Measurements from ENCODE around the gene LRBA.

The LRBA gene

DNA sequence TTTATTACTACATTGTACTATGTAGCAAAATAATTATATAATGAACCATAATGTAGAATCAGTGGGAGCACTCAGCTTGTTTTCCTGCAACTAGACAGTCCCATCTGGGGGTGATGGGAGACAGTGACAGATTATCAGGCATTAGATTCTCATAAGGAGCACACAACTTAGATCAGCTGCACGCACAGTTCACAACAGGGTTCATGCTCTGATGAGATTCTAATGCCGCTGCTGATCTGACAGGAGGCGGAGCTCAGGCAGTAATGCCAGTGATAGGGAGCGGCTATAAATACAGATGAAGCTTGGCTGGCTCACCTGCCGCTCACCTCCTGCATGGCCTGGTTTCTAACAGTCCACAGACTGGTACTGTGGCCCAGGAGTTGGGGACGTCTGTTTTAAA lies 233.9 kb downstream of the LRBA start:
- TF ChIP-seq, protein P1, sequence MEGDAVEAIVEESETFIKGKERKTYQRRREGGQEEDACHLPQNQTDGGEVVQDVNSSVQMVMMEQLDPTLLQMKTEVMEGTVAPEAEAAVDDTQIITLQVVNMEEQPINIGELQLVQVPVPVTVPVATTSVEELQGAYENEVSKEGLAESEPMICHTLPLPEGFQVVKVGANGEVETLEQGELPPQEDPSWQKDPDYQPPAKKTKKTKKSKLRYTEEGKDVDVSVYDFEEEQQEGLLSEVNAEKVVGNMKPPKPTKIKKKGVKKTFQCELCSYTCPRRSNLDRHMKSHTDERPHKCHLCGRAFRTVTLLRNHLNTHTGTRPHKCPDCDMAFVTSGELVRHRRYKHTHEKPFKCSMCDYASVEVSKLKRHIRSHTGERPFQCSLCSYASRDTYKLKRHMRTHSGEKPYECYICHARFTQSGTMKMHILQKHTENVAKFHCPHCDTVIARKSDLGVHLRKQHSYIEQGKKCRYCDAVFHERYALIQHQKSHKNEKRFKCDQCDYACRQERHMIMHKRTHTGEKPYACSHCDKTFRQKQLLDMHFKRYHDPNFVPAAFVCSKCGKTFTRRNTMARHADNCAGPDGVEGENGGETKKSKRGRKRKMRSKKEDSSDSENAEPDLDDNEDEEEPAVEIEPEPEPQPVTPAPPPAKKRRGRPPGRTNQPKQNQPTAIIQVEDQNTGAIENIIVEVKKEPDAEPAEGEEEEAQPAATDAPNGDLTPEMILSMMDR (IDR thresholded peaks at IDR 0.05; ENCODE audit: extremely low read depth, insufficient read depth, missing control alignments): no peak
- no peak for DNase-seq (ENCODE audit: low spot score)
- in situ Hi-C loops (cut with MboI; ENCODE audit: low pct_unique_long_range_greater_than_20kb, low sequenced_read_pairs, unreplicated experiment): no loop called here

DNA sequence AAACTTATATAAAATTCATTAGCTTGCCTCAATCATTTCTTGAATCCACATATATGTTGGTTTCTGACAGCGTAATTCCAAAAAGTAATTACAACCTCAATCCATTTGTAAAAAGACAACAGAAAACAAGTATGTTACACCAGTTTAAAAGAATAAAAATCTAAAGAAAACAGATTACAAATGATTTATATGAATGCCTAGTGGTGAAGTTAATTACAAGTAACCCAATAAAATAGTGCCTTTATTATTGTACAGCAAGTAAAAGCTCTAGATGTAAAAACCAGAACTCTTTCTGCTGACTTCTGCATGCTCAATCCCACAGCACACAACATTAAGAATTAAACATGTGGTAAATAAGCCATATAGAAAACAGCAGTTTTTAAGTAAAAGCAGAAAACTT lies 235.4 kb downstream of the LRBA start:
- TF ChIP-seq, protein P1 (IDR thresholded peaks at IDR 0.05; ENCODE audit: extremely low read depth, insufficient read depth, missing control alignments): no peak
- no peak for DNase-seq (ENCODE audit: low spot score)
- in situ Hi-C loops (cut with MboI; ENCODE audit: low pct_unique_long_range_greater_than_20kb, low sequenced_read_pairs, unreplicated experiment): no loop called here

DNA sequence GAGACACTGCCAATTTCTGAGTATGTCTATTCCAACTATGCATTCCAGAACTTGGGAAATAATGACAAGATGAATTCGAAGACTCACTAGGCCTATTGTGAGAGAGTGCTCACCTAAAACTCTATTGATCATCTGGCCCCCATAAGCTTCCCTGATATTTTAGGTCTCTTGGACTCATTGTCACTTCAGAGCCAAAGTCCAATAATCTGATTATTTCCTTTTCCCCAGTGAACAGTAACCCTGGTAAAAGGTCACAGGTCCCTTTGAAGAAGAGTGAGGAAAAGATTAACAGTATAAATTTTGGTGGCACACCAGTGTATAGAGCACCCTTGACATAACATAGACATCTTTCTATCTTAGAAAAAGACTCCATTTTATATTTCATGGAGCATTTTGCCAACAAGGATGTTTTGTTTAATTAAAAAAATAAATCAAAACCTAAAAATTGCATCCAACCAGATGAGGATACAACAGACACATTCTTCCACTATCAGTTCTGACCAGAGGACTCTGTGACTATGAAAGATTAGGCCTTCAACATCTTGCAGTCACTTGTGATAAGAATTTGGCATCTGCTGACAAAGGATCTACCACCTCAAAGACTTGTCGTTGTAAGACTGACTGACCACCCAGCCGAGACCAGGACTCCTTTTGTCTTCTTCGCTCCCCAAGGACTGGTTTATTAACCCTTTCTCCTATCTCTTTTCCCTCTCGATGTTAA lies 241.2 kb downstream of the LRBA start:
- TF ChIP-seq, protein P1 (IDR thresholded peaks at IDR 0.05; ENCODE audit: extremely low read depth, insufficient read depth, missing control alignments): no peak
- in situ Hi-C loops (cut with MboI; ENCODE audit: low pct_unique_long_range_greater_than_20kb, low sequenced_read_pairs, unreplicated experiment): no loop called here
- DNase-seq (ENCODE audit: low spot score): no peak

DNA sequence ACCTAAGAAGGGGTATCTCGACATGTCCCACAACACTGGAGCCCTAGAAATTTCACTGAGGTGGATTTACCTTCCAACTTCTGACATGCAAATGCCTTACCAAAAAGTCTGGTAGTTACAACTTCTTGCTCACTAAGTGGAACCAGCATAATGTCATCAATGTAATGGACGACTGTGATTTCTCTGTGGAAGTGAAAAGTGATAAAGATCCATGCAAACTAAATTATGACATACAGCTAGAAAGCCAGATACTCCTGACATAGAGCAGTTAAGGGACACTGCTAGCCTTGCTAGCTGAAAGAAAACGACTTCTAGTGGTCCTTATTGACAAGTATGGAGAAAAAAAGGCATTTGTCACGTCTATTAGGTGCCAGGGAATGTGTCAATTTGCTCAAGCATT lies 242.1 kb downstream of the LRBA start:
- TF ChIP-seq, protein P1 (IDR thresholded peaks at IDR 0.05; ENCODE audit: extremely low read depth, insufficient read depth, missing control alignments): no peak
- DNase-seq (ENCODE audit: low spot score): no peak
- in situ Hi-C loops (cut with MboI; ENCODE audit: low pct_unique_long_range_greater_than_20kb, low sequenced_read_pairs, unreplicated experiment): no loop called here

DNA sequence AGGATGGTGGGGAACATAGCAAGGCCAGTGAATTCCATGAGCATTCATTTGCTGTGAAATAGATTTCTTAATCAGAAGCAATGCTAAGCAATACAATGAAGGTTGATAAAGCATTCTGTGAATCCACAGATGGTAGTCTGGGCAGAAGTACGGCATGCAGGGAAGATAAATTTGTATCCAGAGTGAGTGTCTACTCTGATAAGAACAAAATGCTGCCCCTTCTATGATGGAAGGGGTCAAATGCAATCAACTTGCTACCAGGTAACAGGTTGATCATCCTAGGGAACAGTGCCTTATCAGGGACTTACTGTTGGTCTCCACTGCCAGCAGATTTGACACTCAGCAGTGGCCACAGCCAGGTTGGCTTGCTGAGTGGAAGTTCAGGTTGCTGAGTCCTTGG lies 243.7 kb downstream of the LRBA start:
- in situ Hi-C loops (cut with MboI; ENCODE audit: low pct_unique_long_range_greater_than_20kb, low sequenced_read_pairs, unreplicated experiment): no loop called here
- no peak for DNase-seq (ENCODE audit: low spot score)
- TF ChIP-seq, protein P1 (IDR thresholded peaks at IDR 0.05; ENCODE audit: extremely low read depth, insufficient read depth, missing control alignments): no peak

DNA sequence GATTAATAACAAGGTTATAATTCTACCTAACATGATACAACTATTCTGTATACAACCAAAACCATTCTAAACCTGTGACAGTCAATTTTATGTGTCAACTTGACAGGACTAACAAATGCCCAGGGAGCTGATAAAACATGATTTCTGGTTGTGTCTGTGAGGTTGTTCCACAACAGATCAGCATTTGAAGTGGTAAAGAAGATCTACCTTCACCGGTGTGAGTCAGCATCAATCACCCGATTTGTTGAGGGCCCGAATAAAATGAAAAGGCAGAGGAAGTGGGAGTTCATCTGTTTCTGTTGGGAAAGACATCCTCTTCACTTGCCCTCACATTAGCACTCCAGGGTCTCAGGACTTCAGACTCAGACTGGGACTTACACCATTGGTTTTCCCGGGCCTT lies 245.2 kb downstream of the LRBA start:
- TF ChIP-seq, protein P1 (IDR thresholded peaks at IDR 0.05; ENCODE audit: extremely low read depth, insufficient read depth, missing control alignments): no peak
- in situ Hi-C loops (cut with MboI; ENCODE audit: low pct_unique_long_range_greater_than_20kb, low sequenced_read_pairs, unreplicated experiment): no loop called here
- no peak for DNase-seq (ENCODE audit: low spot score)

All from GM13977 (cell line).